HG03108 (cell line): ENCODE data around the gene CEP72.
"Not testable (repeated sequence)": the region's sequence is repeated elsewhere in the genome, so short reads cannot be mapped to it uniquely, and the experiment has no call there.

Experiments
- ATAC-seq: cut with Tn5 transposase; IDR thresholded peaks from one replicate; pipeline ENCODE4 v1.9.1; 2021; ENCODE audit warnings: moderate library complexity; ENCODE audit not compliant: unreplicated experiment

Gene CEP72

DNA sequence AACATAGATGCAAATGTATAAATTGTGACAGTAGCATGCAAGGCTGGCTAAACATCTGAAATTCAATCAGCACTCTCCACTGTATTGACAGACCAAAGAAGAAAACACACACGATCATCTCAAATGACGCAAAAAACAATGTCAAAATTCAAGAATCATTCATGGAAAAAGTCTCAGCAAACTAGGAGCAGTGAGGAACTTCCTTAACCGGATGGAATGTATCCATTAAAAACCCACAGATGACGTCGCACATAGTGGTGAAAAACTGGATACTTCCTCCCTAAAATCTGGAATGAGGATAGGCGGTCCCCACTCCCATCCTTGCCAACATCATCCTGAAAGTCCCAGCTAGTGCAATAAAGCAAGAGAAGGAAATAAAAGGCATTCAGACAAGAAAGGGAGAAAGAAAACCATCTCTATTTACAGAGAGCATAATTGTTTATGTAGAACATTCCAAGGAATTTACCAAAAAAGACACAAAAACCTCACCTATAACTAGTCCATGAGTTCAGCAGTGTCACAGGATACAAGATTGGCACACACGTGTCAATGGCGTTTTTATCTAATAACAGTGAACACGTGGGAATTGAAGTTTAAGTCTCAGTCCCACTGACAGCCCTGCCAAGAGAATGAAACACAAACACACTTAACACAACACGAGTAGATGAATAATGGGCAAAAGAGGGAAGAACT is 14.1 kb upstream of the CEP72 start:
- no peak for ATAC-seq

DNA sequence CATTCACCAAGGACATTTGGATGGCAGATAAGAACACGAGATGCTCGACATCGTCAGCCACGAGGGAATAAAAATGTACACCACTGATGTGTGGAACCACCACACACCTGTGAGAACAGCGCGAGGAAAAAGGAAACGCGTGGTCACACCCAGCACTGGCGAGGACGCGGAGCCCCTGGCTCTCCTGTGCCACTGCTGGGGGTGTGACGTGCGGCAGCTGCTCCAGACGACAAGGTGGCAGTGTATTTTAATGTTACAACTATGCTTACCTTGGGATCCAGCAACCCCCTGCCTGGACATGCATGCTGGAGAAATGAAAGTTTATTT is 13.6 kb upstream of the CEP72 start:
- ATAC-seq: no peak

DNA sequence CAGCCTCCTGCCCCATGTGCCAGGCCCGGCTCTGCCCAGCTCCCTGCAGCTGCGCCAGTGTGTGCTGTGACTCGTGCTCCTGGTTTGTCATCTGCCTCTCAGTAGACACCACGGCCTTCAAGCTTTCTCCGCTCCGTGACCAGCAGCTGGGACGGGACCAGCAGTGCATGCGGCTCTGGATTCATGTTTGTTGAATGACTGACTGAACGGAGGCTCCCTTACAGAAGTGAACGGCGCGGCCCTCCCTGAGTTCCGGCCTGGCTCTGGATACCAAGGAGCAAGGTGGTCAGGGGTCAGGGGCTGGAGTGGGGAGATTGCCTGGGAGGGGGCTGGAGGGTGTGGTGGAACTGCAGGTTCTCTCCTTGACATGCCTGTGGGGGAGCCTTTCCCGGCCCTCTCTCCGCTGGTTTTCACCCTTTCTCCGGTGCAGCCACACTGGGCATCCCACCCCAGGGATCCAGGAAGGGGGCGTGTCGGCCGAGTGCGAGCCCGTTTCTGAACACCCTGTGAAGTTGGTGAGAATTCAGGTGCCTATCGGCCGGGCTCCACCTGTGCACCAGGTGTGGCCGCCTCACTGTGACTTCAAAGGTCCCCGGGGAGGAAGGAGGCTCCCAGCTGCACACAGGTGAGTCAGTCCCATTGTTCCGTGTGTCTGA is 11.1 kb upstream of the CEP72 start:
- ATAC-seq: no peak

DNA sequence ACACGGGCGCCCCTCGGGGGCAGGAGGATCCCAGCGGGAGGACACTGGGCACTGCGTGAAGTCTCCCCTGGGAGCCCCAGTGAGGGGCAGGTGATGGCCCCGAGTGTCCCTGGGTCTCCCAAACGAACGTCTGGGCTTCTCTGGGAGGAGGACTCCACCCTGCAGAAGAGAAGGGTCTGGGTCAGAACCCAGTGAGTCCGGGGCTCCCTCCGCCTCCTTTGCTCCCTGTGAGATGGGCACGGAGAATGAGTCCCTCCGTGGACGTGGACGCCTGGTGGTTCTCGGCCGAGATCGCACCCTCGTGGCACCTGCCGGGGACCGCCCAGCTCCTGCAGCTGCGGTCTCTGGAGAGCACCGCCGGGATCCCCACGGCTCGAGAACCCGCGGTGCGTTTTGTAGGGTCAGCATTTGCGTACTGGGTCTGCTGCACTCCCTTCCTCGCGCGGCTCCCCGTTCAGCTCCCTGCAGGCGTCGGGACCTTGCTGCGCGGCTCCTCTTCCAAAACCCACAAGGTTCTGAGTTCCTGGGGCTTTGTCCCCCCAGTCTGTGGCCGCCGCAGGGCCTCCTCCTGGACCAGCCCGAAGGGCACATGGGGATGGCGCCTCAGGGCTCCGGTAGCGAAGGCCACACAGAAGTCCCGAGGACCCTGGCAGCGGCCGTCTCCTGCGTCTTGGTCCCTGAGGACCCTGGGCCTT is 10.2 kb upstream of the CEP72 start:
- no peak for ATAC-seq

DNA sequence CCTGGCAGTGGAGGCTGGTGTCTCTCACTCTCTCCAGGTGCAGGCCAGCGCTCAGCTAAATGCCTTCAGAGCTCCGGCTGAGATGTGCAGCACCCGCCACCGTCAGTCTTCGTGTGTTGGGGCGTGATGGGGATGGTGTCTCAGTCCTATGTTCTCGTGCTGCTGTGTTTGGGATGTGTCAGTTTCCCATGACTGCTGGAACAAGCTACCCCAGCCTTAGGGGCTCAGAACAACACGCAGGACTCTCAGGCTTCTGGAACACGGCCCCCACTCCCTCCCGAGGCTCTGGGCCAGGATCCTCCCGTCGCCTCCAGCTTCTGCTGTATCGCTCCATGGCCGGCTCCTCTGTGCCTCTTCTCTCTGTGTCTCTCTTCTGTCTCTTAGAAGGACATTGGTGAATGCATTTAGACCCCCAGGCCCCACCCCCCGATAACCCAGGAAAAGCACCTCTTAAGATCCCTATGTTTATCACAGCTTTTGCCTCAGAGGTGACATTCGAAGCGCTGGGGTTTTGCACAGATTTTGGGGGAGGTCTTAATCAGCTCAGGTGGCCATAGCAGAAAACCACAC is 9.6 kb upstream of the CEP72 start:
- ATAC-seq: no peak

DNA sequence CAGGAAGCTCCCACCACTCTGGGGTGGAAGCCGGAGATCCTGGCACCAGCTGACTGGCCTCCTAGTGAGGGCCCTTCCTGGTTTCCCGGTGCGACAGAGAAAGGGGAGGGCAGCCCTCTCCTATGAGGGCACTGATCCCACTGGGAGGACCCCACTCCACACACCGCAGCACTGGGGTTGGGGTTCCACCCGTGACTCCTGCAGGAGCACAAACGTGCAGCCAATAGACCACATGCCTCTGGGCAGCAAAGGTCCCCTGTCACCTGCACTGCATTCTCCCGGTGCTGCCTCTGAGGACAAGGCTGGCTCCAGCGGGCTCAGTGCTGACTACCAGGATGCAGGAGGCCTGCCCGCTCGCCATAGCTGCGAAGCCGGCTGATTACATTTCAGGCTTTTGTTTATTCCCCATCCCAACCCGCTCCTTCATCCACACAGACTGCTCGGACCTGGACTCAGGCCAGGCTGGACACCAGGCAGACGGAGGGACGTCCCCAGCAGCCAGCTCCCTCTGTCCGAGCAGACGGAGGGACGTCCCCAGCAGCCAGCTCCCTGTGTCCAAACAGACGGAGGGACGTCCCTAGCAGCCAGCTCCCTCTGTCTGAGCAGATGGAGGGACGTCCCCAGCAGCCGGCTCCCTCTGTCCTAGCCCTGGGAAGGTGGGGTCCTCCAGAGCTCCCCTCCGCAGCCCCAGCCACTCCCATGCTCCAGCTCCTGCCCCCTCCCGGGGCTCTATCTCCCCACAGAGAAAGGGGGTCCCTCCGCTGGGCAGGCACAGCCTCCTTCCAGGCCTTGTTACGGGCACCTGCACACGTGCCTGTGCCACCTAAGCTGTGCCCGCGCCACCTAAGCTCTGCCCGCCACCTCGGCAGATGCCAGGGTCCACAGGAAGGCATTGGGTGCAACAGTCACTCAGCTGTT is 8.8 kb upstream of the CEP72 start:
- no peak for ATAC-seq

DNA sequence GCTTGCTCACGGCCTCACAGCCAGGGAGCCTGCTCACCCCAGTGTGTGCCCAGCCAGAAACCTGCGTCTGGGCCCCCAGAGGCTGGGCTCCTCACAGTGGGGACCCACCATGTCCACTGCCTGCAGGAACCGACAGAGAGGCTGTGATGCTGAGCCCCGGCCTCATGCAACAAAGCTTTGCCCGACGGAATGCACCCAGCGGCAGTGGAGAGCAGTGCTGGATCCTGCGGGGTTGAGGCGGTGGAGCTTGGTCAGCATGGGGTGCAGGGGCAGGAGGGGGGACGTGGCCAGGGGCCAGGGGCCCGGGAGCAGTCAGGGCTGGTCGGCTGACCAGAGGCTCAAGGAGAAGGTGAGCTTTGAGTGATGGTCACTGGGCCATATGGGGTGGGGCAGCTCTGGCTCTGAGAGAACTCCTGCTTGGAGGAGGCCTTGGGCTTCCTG is 7.7 kb upstream of the CEP72 start:
- no peak for ATAC-seq

DNA sequence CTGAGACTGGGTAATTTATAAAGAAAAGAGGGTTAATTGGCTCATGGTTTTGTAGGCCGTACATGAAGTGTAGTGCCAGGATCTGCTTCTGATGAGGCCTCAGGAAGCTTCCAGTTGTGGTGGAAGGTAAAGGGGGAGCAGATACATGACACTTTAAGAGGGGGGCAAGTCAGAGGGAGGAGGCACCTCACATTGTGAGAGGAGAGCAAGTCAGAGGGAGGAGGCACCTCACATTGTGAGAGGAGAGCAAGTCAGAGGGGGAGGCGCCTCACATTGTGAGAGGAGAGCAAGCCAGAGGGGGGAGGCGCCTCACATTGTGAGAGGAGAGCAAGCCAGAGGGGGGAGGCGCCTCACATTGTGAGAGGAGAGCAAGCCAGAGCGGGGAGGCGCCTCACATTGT is 7.0 kb upstream of the CEP72 start:
- not testable (repeated sequence) for ATAC-seq

DNA sequence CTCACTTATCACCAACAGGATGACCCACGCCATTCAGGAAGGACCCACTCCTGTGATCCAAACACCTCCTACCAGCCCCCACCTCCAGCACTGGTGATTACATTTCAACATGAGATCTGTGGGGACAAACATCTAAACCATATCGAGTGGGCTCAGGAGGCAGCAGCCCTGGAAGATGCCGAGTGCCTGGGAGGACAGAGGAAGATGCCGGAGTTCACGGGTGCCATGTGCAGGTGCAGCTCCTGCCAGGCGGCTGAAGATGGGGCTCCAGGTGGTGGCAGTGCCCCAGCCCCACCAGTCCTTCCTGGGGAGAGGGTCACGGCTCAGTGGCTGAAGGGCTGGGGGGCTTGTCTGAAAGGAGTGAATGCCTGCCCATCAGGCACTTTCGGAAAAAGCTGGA is 6.1 kb upstream of the CEP72 start:
- ATAC-seq: no peak

DNA sequence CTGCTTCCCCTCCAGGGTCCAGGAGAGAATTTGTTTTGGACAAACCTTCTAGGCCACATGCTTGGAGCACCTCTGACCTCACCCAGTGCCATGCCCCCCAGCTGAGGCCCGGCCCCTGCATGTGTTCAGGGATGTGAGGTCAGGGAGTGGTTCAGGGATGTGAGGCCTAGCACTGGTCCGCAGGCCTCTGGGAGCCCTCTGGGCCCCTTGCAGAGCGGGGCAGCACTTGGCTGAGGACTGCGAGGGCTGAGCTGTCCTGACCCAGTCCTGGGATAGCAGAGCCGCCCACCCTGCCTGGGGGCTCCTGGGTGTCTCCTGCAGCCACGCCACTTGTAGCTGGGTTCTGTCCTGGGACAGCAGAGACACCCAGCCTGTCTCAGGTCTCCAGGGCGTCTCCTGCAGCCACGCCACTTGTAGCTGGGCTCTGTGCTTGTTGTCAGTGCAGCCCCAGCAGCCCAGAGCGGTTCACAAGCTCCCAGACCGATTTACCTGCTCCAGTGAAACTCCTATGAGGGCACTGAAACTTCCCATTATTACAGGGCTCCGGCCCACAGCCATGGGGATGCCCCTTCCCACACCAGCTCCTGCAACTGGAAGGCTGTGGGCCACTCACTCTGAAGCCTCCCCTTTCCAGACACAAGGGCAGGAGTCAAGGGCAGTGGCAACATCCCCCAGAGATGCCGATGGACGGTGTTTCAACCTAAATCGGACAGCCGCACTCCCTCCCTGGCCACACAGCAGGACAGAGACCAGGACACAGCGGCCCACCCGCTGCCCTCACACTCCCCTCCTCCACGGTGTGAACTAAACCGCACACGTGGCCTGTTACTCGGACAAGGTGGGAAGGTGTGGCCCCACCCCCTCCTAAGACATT is 5.4 kb upstream of the CEP72 start:
- no peak for ATAC-seq

DNA sequence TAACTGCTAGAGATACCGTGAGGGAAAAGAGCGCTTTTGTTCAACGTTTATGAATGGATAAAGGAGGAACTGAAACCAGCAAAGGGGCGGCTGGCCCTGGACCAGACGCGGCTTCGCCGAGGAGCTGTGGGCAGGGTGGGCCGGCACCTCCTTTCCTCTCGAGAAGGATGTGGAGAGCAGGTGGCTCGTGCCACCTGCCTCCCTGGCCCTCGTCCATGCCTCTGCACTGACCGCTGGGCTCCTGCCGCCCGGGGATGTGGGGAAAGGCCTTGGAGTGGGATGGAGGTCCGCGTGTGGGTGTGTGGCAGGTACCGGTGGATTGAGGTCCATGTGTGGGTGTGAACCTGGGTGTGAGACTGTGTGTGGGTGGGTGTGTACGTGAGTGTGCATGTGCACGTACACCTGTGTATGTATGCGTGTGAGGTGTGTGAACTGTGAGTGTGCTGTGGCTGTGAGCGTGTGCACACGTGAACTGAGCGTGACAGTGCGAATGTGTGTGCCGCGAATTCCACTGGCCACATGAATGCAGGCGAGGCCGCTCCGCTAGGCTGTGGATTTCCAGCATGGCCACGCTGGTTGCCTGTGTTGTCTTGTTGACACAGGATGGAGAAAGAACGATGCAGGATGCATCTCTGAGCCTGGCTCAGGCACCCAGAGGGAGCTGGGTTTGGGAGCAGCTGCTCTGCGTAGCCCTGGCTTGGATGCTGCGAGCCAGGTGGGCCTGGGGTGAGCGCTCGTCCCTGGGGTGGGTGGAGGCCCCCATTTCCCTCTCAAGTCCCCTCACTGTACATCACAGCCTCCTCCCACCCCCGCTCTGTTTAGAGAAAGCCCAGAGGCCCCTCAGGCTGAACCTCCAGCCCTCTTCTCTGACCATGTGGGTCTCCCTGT is 4.4 kb upstream of the CEP72 start:
- ATAC-seq: peak; percentile 35

DNA sequence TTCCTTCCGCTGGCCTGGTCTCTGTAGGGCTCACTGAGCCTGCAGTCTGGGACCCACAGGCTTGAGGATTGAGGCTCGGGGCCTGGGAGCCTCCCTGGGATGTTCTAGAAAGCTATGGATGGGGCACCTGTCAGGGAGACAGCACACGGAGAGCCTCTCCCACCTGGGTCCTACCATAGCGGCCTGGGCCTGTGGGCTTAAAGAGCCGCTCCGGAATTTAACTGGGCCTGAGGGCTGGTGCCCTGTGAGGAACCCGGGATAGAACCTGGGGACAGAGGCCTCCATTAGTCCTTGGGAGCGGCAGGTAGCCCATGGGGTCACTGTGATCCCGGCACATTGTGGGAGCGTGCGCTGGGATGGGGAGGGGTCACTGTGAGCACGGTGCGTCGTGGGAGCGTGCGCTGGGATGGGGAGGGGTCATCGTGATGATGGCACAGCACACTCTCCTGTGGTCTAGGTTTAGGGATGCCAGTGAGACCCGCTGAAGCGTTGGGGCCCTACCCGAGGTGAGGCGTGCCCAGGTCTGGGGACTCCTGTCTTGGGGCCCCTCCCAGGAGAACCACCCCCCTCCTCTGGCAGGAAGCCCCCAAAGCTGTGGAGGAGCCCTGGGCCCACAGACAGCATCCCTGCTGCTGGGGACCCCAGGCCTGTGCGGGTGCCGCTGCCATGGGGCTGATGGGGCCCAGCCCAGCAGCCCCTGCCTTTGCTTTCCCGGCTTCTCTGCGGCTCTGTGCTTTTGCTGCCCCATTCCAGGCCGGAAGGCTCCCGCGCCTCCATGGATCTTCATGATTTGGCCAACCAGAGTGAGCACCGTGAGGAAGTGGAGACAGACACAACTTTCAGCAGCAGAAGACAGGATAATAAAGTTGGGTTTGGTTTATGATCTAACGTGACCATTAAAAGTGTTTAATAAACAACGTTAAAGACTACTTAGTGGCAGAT is 3.4 kb upstream of the CEP72 start:
- ATAC-seq: no peak

DNA sequence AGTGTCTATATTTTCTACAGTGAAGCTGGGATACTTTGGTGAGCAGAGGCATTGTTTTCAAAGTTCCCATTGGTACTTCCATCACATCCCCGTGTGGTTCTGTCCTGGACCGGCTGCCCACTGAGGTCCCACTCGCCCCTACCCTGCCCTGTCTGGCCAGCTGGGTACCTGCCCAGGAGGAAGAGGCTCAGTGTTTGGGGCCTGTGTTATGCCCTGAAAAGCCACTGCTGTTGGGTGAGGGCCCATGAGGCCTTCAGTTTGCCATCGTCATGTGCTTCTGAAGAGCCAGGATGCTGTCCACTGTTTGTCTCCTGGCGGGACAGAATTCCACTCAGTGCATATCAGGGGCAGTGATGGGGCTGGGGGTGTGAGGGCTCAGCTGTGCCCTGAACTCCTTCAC is 2.6 kb upstream of the CEP72 start:
- ATAC-seq: no peak

DNA sequence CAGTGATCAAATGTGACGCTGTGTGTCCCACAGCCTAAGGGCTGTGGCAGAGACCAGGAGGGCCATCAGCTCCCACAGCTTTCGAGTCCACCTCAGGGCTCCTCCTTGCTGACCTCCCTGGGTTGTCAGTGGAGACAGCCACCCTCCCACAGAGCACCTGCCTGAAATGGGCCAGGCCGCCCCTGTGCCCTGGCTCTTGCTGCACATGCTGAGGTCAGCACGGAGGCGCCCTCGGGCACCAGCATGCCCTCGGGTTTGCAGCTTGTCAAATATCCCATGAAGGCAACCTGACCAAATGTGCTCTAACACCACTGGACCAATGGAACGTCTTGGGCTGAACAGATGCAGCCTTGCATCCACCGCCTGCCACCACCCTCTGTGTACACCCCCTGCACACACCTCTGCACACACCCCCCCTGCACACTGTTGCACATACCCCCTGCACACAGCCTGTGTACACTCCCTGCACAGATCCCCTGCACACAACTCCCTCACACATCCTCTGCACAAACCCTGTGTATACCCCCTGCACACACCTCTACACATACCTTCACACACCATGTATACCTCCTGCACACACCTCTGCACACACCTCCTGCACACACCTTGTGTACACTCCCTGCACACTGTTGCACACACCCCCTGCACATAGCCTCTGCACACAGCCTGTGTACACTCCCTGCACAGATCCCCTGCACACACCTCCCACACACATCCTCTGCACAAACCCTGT is 2.0 kb upstream of the CEP72 start:
- no peak for ATAC-seq

DNA sequence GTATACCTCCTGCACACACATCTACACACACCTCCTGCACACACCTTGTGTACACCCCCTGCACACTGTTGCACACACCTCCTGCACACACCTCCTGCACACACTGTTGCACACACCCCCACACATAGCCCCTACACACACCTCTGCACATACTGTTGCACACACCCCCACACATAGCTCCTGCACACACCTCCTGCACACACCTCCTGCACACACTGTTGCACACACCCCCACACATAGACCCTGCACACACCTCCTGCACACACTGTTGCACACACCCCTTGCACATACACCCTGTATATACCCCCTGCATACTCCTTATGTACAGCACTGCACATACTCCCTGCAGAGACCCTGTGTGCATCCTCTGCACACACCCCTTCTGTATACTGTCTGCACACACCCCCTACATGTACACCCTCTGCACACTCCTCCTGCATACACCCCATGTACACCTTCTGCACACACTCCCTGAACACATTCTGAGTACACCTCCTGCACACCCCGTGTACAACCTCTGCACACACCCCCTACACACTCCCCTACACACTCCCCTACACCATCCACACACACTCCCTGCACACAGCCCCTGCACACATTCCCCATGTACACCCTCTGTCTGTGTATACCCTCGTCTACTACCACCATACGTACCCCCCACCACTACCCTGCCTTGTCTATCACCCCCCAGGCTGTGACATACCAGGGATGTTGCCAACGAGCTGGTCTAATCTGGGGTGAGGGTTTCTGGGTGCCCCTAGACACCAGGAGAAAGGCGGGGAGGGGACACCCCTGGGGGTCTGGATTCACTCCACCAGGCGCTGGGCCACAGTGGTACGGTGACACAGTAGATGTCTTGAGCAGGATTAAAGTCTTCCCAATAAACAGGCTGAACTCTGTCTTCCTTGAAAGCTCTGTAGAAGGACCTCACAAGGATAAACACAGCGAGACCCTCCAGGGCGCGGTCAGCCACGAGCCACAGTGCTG is 1.1 kb upstream of the CEP72 start:
- no peak for ATAC-seq
